T-helper 9 cell (primary cell): ENCODE data around the gene C19orf44.
"Not testable (repeated sequence)": the region's sequence is repeated elsewhere in the genome, so short reads cannot be mapped to it uniquely, and the experiment has no call there.

Experiments used
- DNase-seq: peaks from one replicate; pipeline ENCODE4 v3.0.0-alpha.2; 2020

The C19orf44 gene

DNA sequence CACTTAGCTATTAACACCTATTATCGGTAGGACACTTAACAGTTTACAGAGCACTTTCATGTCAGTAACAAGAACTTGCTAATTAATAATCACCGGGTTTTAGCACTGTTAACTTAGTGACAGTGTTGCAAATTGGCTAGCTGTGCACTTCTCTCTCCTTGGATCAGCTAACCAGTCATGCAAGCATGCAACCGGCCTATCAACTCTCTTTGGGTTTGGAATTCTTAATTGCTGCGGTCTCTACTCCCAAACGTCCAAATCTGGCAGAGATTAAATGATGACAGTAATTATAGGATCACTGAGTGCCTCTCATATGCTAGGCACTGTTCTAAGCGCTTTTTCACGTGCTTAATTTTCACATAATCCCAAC is 25.7 kb upstream of the C19orf44 start:
- DNase-seq = no peak

- no peak for DNase-seq
Measured at GRCh38 chr19:16470911-16471811, 25.0 kb upstream of the C19orf44 start.

DNA sequence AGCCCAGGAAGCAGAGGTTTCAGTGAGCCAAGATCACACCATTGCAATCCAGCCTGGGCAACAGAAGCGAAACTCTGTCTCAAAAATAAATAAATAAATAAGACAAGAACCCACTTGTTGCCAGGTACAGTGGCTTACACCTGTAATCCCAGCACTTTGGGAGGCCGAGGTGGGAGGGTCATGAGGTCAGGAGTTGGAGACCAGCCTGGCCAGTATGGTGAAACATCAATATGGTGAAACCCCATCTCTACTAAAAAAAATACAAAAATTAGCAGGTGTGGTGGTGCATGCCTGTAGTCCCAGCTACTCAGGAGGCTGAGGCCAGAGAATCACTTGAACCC is 23.7 kb upstream of the C19orf44 start:
- DNase-seq = not testable (repeated sequence)

- no peak for DNase-seq
Measured at GRCh38 chr19:16472992-16473391, 23.2 kb upstream of the C19orf44 start.

DNA sequence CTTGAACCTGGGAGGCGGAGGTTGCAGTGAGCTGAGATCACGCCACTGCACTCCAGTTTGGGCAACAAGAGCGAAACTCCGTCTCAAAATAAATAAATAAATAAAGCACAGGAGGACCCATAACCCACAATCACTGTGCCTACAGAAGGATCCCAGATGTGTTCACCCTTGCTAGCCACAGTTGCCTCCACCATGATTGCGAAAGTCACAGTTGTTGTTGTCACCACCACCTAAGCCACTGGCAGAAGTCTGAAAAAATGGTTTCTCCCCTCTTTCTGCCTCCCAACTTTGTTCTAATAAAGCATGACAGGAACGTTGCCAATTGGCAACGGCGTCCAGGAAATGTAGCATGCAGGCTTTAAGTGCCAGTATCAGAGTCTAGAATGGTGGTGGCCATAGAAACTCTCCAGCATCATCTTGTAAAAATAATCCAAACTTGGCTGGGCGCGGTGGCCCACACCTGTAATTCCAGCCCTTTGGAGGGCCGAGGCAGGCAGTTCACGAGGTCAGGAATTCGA is 22.3 kb upstream of the C19orf44 start:
- no peak for DNase-seq

DNA sequence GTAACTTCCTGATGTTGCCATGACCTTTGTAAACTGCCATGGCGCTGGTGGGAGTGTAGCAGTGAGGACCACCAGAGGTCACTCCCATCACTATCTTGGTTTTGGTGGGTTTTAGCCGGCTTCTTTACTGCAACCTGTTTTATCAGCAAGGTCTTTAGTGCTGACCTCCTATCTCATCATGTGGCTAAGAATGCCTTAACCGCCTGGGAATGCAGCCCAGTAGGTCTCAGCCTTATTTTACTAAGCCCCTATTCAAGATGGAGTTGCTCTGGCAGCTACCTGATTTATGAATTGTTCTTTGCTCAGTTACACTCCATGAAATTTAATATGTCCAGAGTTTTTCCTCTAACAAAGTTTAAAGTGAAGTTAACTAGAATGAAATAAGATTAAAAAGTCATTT is 19.8 kb upstream of the C19orf44 start:
- DNase-seq = no peak

GRCh38 chr19:16477311-16477710 is 18.9 kb upstream of the C19orf44 start:
- no peak for DNase-seq

DNA sequence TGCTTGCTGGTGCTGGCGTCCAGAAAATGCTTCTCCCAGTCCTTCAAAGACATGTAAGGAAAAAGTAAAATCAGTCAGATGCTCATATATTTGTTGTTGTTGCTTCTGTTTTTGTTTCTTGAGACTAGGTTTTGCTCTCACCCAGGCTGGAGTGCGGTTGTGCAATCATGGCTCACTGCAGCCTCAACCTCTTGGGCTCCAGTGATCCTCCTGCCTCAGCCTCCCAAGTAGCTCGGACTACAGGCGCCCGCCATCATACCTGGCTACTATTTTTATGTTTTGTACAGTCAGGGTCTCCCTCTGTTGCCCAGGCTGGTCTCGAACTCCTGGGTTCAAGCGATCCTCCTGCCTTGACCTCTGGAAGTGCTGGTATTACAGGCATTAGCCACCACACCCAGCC is 13.4 kb upstream of the C19orf44 start:
- no peak for DNase-seq

GRCh38 chr19:16486476-16486875 is 9.7 kb upstream of the C19orf44 start:
- not testable (repeated sequence) for DNase-seq

GRCh38 chr19:16496613-16496983 is 404 bp downstream of the C19orf44 start:
- DNase-seq = no peak

GRCh38 chr19:16497042-16497441 is 848 bp downstream of the C19orf44 start:
- no peak for DNase-seq

DNA sequence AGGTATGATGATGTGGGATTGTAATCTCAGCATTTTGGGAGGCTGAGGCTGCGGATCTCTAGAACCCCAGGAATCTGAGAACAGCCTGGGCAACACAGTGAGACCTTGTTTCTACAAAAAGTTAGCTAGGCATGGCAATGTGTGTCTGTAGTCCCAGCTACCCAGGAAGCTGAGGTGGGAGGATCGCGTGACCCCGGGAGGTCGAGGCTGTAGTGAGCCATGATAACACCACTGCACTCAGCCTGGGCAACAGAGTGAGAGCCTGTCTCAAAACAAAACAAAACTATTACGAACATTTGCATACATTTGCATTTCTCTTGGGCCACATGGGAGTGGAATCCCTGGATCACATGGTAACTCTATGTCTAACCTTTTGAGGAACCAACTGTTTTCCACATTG is 1.6 kb downstream of the C19orf44 start:
- DNase-seq = no peak

- no peak for DNase-seq
Measured at GRCh38 chr19:16504271-16504670, 8.1 kb downstream of the C19orf44 start.

DNA sequence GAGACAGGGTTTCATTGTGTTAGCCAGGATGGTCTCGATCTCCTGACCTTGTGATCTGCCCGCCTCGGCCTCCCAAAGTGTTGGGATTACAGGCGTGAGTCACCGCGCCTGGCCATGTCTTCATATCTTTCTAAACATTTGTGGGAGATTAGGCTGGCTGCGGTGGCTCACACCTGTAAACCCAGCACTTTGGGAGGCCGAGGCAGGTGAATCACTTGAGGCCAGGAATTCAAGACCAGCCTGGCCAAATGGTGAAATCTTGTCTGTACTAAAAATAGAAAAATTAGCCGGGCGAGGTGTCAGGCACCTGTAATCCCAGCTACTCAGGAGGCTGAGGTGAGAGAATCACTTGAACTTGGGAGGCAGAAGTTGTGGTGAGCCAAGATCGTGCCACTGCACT is 10.0 kb downstream of the C19orf44 start:
- DNase-seq = not testable (repeated sequence)

- DNase-seq = no peak
Measured at GRCh38 chr19:16506961-16507360, 10.8 kb downstream of the C19orf44 start.

DNA sequence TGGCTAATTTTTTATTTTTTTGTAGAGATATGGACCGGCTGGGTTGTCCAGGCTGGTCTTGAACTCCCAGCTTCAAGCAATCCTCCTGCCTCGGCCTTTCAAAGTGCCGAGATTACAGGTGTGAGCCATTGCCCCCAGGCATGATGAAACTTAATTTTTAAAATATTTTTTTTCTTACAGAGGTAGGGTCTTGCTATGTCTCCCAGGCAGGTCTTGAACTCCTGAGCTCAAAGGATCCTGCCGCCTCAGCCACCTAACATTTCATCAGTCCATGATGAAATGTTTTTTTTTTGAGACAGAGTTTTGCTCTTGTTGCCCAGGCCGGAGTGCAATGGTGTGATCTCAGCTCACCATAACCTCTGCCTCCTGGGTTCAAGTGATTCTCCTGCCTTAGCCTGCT is 12.4 kb downstream of the C19orf44 start:
- no peak for DNase-seq

- no peak for DNase-seq
Measured at GRCh38 chr19:16509141-16510061, 13.2 kb downstream of the C19orf44 start.

DNA sequence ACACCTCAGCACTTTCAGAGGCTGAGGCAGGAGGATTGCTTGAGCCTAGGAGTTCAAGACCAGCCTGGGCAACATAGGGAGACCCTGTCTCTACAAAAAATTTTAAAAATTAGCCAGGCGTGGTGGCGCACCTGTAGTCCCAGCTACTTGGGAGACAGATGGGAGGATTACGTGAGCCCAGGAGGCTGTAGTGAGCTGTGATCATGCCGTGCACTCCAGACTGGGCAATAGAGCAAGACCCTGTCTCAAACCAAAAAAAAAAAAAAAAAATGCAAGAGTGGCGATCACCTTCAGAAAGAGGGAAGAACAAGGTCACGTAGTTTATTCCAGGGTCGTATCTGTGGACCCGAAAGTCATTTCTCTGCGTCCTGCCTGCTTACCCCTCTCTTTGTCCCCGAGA is 16.4 kb downstream of the C19orf44 start:
- not testable (repeated sequence) for DNase-seq

DNA sequence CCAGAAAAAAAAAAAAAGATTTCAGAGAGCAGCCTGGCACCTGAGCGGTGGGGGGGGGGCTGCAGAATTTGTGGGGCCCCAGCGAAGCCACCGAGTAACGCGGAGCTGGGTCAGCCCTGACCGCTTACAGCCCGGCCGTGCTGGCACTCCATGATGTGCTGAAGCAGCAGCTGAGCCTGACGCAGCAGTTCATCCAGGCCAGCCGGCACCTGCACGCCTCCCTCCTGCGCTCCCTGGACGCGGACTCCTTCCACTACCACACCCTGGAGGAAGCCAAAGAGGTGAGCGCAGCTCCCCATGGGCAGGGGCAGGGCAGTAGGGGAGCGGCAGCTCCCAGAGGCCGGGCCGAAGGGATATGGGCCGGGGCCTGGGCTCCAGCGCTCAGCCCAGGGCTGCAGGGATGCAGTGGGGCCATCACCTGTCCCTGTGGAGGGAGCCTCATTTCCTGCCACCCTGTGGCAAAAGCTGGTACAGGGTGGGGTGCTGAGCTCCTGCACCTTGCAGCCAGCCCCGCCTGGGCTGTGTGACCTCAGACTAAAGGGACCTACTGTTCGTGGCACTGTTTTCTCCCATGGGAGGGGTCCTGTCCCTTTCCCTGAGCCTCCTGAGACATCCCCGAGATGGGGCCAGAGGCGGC is 18.3 kb downstream of the C19orf44 start:
- DNase-seq = no peak

DNA sequence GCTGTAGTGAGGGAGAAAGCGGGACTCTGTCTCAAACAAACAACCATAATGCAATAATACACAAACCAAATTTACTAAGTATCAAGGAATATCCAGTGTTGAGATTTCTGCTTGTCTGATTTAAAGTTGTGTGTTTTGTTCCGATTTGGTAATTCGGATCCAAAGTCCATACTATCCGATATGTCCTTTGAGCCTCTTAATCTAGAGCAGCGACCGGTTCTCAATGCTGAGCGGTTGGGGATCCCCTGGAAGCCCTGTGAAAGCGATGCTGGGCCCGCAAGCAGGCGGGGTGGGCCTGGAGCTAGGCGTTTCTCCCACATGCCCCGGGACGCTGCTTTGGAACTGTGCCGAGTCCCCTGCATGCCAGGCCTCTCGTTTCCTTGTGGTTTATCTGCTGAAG is 20.2 kb downstream of the C19orf44 start:
- DNase-seq = no peak

DNA sequence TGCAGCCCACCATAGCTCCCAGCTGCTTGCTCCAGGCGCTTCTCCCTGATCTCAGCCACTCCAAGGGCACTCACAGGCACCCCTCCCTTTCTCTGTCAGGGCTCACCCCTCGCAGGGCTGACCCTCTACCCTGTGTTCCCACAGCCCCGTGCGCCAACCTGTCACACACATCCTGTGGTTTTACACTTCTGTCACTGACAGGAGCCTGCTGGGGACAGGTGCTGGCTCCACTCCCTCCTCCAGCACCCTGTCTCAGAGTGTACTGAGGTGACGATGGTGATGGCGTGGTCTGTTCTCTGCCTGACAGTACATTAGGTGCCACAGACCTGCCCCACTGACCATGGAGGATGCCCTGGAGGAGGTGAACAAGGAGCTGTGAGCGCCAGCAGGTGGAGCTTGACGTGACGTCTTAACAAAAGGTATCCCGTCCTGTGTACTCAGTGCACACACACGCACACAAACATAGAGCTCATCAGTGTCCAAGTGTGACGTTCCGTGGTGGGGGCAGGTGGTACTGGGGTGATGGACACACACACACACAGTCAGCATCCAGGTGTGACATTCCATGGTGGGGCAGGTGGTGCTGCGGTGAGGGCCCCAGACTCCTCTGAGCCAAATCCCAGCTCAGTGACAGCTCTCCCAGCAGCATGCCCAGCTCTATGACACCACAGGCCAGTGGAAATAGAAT is 20.9 kb downstream of the C19orf44 start:
- no peak for DNase-seq

GRCh38 chr19:16518061-16518460 is 21.9 kb downstream of the C19orf44 start:
- no peak for DNase-seq
